ENCODE results near the gene TUBA4A. TPM values are rescaled to one million over a fixed set of nuclear protein-coding genes. Genes with fewer than 3 reads are reported as not detected.

The TUBA4A gene
- total and polyA plus RNA-seq, 7 donors = 291 to 707 (median 556) TPM

GRCh38 chr2:219298759-219299371, 45.1 kb upstream of the TUBA4A start:
- H3K27me3 ChIP-seq (ENCODE audit: insufficient read depth in 3 of 3, low read length in 2 of 3) = peaks cover 0 to 16% (median 6%) of the 10 kb centered on the region in 3 donors
- intact Hi-C loops (cut with DNase I) = loop anchor here (1.0 to 10.0 kb wide), 3 partner anchors 54 to 139 kb away; partner anchors contain the start of genes NHEJ1 (in 2 of the 2), GLB1L (in 1 of the 2) and STK16 (in 1 of the 2)
- 21 to 22% (median 21%) methylated on average over 14 to 15 of the region's 15 CpGs for WGBS, 3 donors
- H3K9me3 ChIP-seq = no peaks in the 10 kb centered on the region
- no peaks in the 10 kb centered on the region for H3K36me3 ChIP-seq (ENCODE audit: insufficient read depth in 1 of 2, low read depth in 1 of 2)
- peak; percentile 82 to 93 for DNase-seq
- ATAC-seq = peak; percentile 65 to 81 (median 77)
- H3K4me1 ChIP-seq = peaks cover 4% of the 10 kb centered on the region
- H3K27ac ChIP-seq = no peak overlapping the region
- no peak overlapping the region for H3K4me3 ChIP-seq
- peak; percentile 99 for TF ChIP-seq CTCF (IDR thresholded peaks at IDR 0.05)

- Histone ChIP-seq H3K4me1 (peaks cover 4% of the 10 kb centered on the region), H3K36me3 (ENCODE audit: insufficient read depth in 1 of 2, low read depth in 1 of 2) (no peaks in the 10 kb centered on the region), H3K27me3 (ENCODE audit: insufficient read depth in 3 of 3, low read length in 2 of 3) (peaks cover 0 to 10% (median 6%) of the 10 kb centered on the region in 3 donors), H3K27ac (no peak overlapping the region), H3K9me3 (no peaks in the 10 kb centered on the region), H3K4me3 (no peak overlapping the region)
- no peak for TF ChIP-seq CTCF (IDR thresholded peaks at IDR 0.05)
- no peak for ATAC-seq
- no peak for DNase-seq
- intact Hi-C loops (cut with DNase I) = loop anchor here (1.0 to 10.0 kb wide), 3 partner anchors 53 to 138 kb away; partner anchors contain the start of genes NHEJ1 (in 2 of the 2), GLB1L (in 1 of the 2) and STK16 (in 1 of the 2)
- WGBS, 3 donors = 79 to 81% (median 81%) methylated on average over 14 of the region's 14 CpGs
These were observed 44.2 kb upstream of the TUBA4A start for GRCh38 chr2:219297766-219298456.

- no peak overlapping the region for H3K27ac ChIP-seq
- H3K4me3 ChIP-seq = no peak overlapping the region
- H3K4me1 ChIP-seq = peaks cover 4% of the 10 kb centered on the region
- 83 to 88% (median 84%) methylated on average over 23 to 25 of the region's 25 CpGs for WGBS, 3 donors
- ATAC-seq = no peak
- DNase-seq = no peak
- TF ChIP-seq CTCF (IDR thresholded peaks at IDR 0.05) = no peak
- no peaks in the 10 kb centered on the region for H3K36me3 ChIP-seq (ENCODE audit: insufficient read depth in 1 of 2, low read depth in 1 of 2)
- H3K27me3 ChIP-seq (ENCODE audit: insufficient read depth in 3 of 3, low read length in 2 of 3) = peaks cover 0 to 1% (median 0%) of the 10 kb centered on the region in 3 donors
- intact Hi-C loops (cut with DNase I) = loop anchor here in 1 of 2 donors (5.0 to 10.0 kb wide), 2 partner anchors 52 to 135 kb away; partner anchors contain the start of genes GLB1L, NHEJ1 and STK16
- H3K9me3 ChIP-seq = no peaks in the 10 kb centered on the region
These were observed 43.1 kb upstream of the TUBA4A start for GRCh38 chr2:219296631-219297391.

GRCh38 chr2:219296142-219296541, 42.4 kb upstream of the TUBA4A start:
- DNase-seq = peak in 1 of 2 donors; percentile 41
- Histone ChIP-seq H3K9me3 (no peaks in the 10 kb centered on the region), H3K36me3 (ENCODE audit: insufficient read depth in 1 of 2, low read depth in 1 of 2) (no peaks in the 10 kb centered on the region), H3K4me1 (peaks cover 4% of the 10 kb centered on the region), H3K27ac (no peak overlapping the region), H3K4me3 (no peak overlapping the region), H3K27me3 (ENCODE audit: insufficient read depth in 3 of 3, low read length in 2 of 3) (peaks cover 0 to 1% (median 0%) of the 10 kb centered on the region in 3 donors)
- intact Hi-C loops (cut with DNase I) = loop anchor here in 1 of 2 donors (5.0 to 10.0 kb wide), 2 partner anchors 51 to 134 kb away; partner anchors contain the start of genes GLB1L, NHEJ1 and STK16
- 82 to 88% (median 84%) methylated on average over 14 of the region's 14 CpGs for WGBS, 3 donors
- TF ChIP-seq CTCF (IDR thresholded peaks at IDR 0.05) = no peak
- no peak for ATAC-seq
